Astrocyte (in vitro differentiated cells and primary cell): Measurements from ENCODE around the gene TRIM50. TPM values are rescaled to one million over a fixed set of nuclear protein-coding genes. Genes with fewer than 3 reads are reported as not detected.

ENCODE experiments used
- DNase-seq: peaks from one replicate; pipeline ENCODE4 v3.0.0-alpha.2; 2010; ENCODE audit warnings: low read depth
- FAIRE-seq: peaks from 2 replicates; lab custom pipeline; 2011; peaks lifted over from hg19 to GRCh38; lab: Jason Lieb, UNC
- H2AFZ ChIP-seq: 2 replicates; pipeline ENCODE4 v1.6.0; 2012; ENCODE audit warnings: low read depth, low read length, inconsistent platforms
- H3K27ac ChIP-seq: 2 replicates; pipeline ENCODE4 v1.5.1; 2011; ENCODE audit warnings: low read depth, low read length, inconsistent platforms
- H3K27me3 ChIP-seq: 2 replicates; pipeline ENCODE4 v1.6.0; 2011; ENCODE audit warnings: low read length, inconsistent platforms; ENCODE audit not compliant: insufficient read depth
- H3K36me3 ChIP-seq: 2 replicates; pipeline ENCODE4 v1.5.1; 2011; ENCODE audit warnings: low read length, inconsistent platforms; ENCODE audit not compliant: insufficient read depth
- H3K4me1 ChIP-seq: 2 replicates; pipeline ENCODE4 v1.5.1; 2011; ENCODE audit warnings: low read length, inconsistent platforms; ENCODE audit not compliant: insufficient read depth
- H3K4me2 ChIP-seq: 2 replicates; pipeline ENCODE4 v1.6.0; 2012; ENCODE audit warnings: low read length, inconsistent platforms
- H3K4me3 ChIP-seq: 2 replicates; pipeline ENCODE4 v1.5.1; 2011; ENCODE audit warnings: low read depth, mild to moderate bottlenecking, low read length, inconsistent platforms; ENCODE audit not compliant: insufficient read depth
- H3K79me2 ChIP-seq: 2 replicates; pipeline ENCODE4 v1.6.0; 2012; ENCODE audit warnings: mild to moderate bottlenecking, low read length, inconsistent platforms; ENCODE audit not compliant: insufficient read depth
- H3K9ac ChIP-seq: 2 replicates; pipeline ENCODE4 v1.6.0; 2012; ENCODE audit warnings: mild to moderate bottlenecking, low read length, inconsistent platforms
- H3K9me3 ChIP-seq: 2 replicates; pipeline ENCODE4 v1.5.1; 2012; ENCODE audit warnings: low read depth, mild to moderate bottlenecking, low read length, inconsistent platforms; ENCODE audit not compliant: insufficient read depth
- H4K20me1 ChIP-seq: 2 replicates; pipeline ENCODE4 v1.6.0; 2012; ENCODE audit warnings: low read length, inconsistent platforms; ENCODE audit not compliant: insufficient read depth
- H3K27ac Mint-ChIP-seq: one replicate; pipeline ENCODE4 v1.8.0; 2021; ENCODE audit warnings: mild to moderate bottlenecking, mixed read lengths; ENCODE audit not compliant: unreplicated experiment
- H3K27me3 Mint-ChIP-seq: one replicate; pipeline ENCODE4 v1.8.0; 2021; ENCODE audit warnings: low read depth, mixed read lengths; ENCODE audit not compliant: unreplicated experiment
- H3K36me3 Mint-ChIP-seq: one replicate; pipeline ENCODE4 v1.8.0; 2021; ENCODE audit warnings: low read depth, mixed read lengths; ENCODE audit not compliant: unreplicated experiment
- H3K4me1 Mint-ChIP-seq: one replicate; pipeline ENCODE4 v1.8.0; 2021; ENCODE audit warnings: low read depth, mixed read lengths; ENCODE audit not compliant: unreplicated experiment
- H3K4me3 Mint-ChIP-seq: one replicate; pipeline ENCODE4 v1.8.0; 2021; ENCODE audit warnings: mild to moderate bottlenecking, moderate library complexity, mixed read lengths; ENCODE audit not compliant: unreplicated experiment
- H3K9me3 Mint-ChIP-seq: one replicate; pipeline ENCODE4 v1.8.0; 2021; ENCODE audit warnings: mild to moderate bottlenecking, mixed read lengths; ENCODE audit not compliant: unreplicated experiment
- CTCF ChIP-seq: IDR thresholded peaks from 2 replicates; pipeline ENCODE4 v1.5.1; 2011; ENCODE audit warnings: low read depth, mild to moderate bottlenecking, inconsistent platforms, low read length, moderate library complexity; ENCODE audit not compliant: insufficient read depth
- EZH2 ChIP-seq: IDR thresholded peaks from 2 replicates; pipeline ENCODE4 v1.6.1; 2012; ENCODE audit warnings: mild to moderate bottlenecking, low read length, inconsistent platforms; ENCODE audit not compliant: insufficient read depth
- total RNA-seq: library from RNA; stranded (reverse); gene quantifications from 2 replicates; pipeline ENCODE4 v1.2.1, GENCODE V29; 2021

The TRIM50 gene
- total RNA-seq, 1 donor from 2014 or later, result not detected

GRCh38 chr7:73373741-73374140, 45.9 kb upstream of the TRIM50 start:
- H3K36me3 Mint-ChIP-seq, result peaks cover 2% of the 10 kb centered on the region

GRCh38 chr7:73369622-73370021, 41.7 kb upstream of the TRIM50 start:
- Histone ChIP-seq H4K20me1 (no peaks in the 10 kb centered on the region), H3K4me1 (no peaks in the 10 kb centered on the region), H3K27ac (no peak overlapping the region), H2AFZ (no peak overlapping the region), H3K9ac (no peak overlapping the region), H3K4me3 (no peak overlapping the region), H3K9me3 (no peaks in the 10 kb centered on the region), H3K27me3 (no peaks in the 10 kb centered on the region), H3K4me2 (no peak overlapping the region), H3K79me2 (no peaks in the 10 kb centered on the region), H3K36me3 (no peaks in the 10 kb centered on the region)
- no peak for TF ChIP-seq CTCF
- TF ChIP-seq EZH2, result no peak
- DNase-seq, result no peak
- peaks cover 2% of the 10 kb centered on the region for H3K36me3 Mint-ChIP-seq
- no peak overlapping the region for H3K27ac Mint-ChIP-seq
- FAIRE-seq, result no peak
- H3K27me3 Mint-ChIP-seq, result peaks cover 13% of the 10 kb centered on the region
- peaks cover 2% of the 10 kb centered on the region for H3K9me3 Mint-ChIP-seq
- no peak overlapping the region for H3K4me3 Mint-ChIP-seq
- H3K4me1 Mint-ChIP-seq, result no peaks in the 10 kb centered on the region

More at GRCh38 chr7:73373741-73374140, 45.9 kb upstream of the TRIM50 start:
- no peak for FAIRE-seq
- H3K4me1 Mint-ChIP-seq, result no peaks in the 10 kb centered on the region
- H3K4me3 ChIP-seq, result no peak overlapping the region
- peaks cover 6% of the 10 kb centered on the region for H3K27me3 ChIP-seq
- no peaks in the 10 kb centered on the region for H3K36me3 ChIP-seq
- H3K27ac ChIP-seq, result no peak overlapping the region
- no peak overlapping the region for H3K9ac ChIP-seq
- H2AFZ ChIP-seq, result no peak overlapping the region
- no peak overlapping the region for H3K4me2 ChIP-seq
- no peak overlapping the region for H3K4me3 Mint-ChIP-seq
- H3K27me3 Mint-ChIP-seq, result peaks cover 16% of the 10 kb centered on the region
- H3K4me1 ChIP-seq, result no peaks in the 10 kb centered on the region
- no peak overlapping the region for H3K27ac Mint-ChIP-seq
- TF ChIP-seq EZH2, result no peak
- TF ChIP-seq CTCF, result no peak
- H4K20me1 ChIP-seq, result no peaks in the 10 kb centered on the region
- H3K9me3 ChIP-seq, result no peaks in the 10 kb centered on the region
- no peak for DNase-seq
- no peaks in the 10 kb centered on the region for H3K79me2 ChIP-seq
- H3K9me3 Mint-ChIP-seq, result peaks cover 2% of the 10 kb centered on the region

GRCh38 chr7:73369009-73369408, 41.1 kb upstream of the TRIM50 start:
- Histone ChIP-seq H3K36me3 (no peaks in the 10 kb centered on the region), H3K27me3 (no peaks in the 10 kb centered on the region), H4K20me1 (no peaks in the 10 kb centered on the region), H3K4me1 (no peaks in the 10 kb centered on the region), H2AFZ (no peak overlapping the region), H3K9me3 (no peaks in the 10 kb centered on the region), H3K9ac (no peak overlapping the region), H3K79me2 (no peaks in the 10 kb centered on the region), H3K4me2 (no peak overlapping the region), H3K27ac (no peak overlapping the region), H3K4me3 (no peak overlapping the region)
- DNase-seq (no peak), FAIRE-seq (no peak)
- Mint-ChIP-seq H3K4me3 (no peak overlapping the region), H3K27me3 (peaks cover 11% of the 10 kb centered on the region), H3K9me3 (peaks cover 2% of the 10 kb centered on the region), H3K36me3 (peaks cover 2% of the 10 kb centered on the region), H3K4me1 (no peaks in the 10 kb centered on the region), H3K27ac (no peak overlapping the region)
- TF ChIP-seq CTCF, result no peak
- no peak for TF ChIP-seq EZH2
